ENCODE data around the gene PSMG3.

The PSMG3 gene

DNA sequence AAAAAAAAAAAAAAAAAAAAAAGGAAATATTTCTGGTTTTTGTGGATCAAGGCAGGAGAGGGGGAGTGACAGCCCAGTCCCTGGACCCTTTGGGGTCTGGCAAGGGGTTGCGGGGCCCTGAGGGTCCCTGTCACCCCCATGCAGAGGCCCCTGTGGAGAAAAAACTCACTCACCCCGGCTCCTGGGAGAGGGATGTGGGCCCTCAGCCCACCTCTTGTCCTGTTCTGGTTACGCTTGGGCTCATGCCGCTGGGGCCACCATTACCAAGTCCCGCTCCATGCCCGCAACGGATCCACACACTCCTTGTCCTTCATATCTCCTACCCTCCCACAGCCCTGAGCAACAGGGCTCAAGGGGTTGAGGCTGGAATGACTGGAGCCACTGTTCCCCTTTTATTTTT, 12.8 kb downstream of the PSMG3 start:
- DNase-seq, result no peak

DNA sequence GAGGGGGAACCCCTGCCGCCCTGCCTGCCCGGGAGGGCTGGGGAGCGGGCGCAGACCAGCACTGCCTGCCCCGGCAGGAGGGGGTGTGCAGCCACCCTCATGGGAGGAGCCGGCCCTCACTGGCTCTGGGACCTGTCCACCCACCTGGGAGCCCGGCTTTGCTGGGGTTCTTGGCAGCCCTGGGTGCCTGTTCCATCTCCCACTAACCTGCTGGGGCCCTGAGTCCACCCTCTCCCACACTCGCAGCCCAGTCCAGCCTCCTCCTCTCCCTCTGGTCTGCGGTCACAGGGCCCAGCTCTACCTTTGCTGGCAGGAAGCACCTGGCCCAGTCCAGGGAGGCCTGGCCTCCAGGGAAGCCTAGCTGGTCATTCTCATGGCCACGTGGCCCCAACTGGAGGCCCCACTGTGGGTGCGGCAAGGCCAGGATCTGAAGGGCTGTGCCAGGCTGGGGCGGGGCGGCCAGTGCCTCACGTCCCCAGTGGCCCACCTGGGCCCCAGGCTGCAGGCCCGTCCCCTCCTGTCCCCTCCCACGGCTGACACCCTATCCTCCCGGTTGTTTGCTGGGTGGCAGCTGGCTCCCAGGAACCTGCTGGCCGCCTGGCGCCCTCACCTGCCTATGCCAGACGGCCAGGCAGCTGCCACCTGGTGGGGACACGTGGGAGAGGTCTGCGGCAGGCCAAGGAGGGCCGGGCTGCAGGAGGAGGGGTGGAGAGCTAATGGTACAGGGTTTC, 13.9 kb downstream of the PSMG3 start, which contains the start of gene TMEM184A:
TMEM184A (minus strand) TSS at position 393 of the 731 bp plus-strand sequence. CDS start 721 bp downstream, outside the sequence.
- DNase-seq, result peak; percentile 92

DNA sequence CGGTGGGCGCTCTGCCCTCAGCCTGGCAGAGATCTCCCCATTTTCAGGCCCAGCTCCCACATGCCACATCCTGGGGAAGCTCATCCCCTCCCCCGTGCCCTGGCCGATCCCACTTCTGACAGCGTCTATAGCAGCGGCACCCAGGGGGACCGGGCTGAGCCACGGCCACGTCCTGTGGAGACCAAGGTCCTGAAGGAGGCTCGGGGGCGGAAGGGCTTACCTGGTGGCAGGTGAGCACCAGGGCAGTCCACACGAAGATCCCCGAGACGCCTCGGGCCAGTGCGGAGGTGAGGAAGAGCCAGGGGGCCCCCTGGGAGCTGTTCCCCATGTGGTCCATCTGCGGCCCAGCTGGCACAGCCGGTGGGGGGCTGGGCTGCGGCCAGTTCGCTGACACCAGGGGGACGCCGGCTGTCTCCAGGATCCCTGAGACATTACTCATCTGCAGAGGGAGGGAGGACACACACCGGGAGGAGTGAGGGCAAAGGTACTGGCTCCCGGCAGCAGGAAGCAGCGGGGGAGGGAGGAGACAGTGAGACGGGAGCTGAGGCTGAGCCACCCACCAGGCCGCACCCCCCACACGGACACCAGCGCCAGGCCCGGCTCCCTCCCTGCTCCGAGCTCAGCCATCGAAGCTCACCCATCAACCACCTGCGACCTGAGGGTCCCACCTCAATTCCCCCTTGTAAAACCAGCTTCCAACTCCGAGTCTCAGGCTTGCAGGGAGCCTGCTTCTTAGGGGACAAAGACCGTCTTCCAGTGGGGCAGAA, 14.6 kb downstream of the PSMG3 start:
- DNase-seq, result peak; percentile 59

DNA sequence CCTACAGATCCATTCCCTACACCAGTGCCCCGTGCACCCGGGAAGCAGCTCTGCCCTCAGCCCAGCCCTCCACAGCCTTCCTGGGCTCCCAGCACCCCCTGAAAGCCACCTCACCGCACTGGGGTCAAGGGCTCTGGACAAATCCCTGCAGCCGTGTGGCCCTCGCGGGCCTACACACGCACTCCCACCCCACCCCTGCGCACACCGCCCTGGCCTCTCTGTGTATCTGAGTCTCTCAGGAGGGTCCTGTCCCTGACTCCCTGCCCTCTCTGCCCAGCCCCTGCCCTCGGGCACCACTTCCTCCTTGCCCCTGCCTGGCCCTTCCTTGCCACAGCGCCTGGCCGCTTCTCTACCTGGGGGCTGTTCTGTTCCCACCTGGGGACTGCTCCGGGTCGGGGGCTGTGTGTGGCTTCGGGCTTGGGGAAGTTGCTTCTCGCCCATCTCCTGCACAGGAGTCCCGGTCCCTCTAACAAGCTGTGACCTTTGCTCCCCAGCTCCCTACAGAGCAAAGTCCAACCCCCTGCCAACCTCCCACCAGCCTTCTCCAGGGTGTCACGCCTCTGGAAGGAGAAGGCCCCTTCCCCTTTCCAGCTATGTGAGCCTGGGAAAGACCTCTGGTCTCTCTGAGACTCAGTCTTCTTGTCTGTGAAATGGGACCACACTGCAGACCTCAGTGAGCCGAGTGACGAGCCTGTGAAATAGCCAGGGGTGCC, 15.3 kb downstream of the PSMG3 start:
- no peak for DNase-seq

DNA sequence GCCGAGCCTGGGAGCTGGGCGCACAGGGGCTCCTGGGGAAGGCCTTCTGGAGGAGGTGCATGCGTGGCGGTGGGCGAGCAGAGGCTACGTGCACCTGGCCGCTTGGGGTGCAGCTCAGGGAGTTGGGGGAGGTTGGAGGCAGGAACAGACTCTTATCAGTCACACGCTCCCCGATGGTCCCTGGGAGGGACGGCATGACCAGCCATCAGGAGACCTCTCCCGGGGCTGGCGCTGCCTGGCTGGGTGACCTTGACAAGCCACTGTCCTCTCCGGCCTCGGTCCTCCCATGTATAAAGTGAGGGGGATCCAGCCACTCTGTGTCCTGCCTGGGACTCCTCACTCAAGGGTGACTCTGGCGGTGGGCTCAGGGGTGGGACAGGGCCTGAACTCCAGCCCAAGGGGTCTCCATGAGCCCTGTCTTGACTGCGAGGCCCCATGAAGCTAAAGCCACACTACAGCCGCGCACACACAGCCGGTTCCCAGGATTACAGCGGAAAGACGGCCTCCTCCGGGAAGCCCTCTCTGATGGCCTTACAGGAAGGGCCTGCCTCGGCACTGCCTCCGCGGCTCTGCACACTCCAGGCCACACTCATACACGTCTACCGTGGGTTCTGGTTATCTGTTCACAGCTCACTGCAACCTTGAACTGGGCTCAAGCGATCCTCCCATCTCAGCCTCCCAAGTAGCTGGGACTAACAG, 16.2 kb downstream of the PSMG3 start:
- DNase-seq, result no peak

DNA sequence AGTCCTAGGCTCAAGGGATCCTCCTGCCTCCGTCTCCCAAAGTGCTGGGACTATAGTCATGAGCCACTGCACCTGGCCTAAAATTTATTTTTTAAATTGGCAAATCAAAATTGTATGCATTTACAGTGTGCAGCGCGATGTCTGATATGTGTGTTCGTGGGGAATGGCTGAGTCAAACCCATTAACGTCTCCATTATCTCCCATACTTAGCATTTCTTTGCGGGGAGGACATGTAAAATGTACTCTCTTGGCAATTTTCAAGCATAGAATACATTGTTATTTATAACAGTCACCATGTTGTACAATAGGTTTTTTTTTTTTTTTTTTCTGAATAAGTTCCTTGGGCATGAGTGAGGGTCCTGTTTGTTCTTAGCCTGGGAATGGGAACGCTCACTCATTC, 17.6 kb downstream of the PSMG3 start:
- no peak for DNase-seq

DNA sequence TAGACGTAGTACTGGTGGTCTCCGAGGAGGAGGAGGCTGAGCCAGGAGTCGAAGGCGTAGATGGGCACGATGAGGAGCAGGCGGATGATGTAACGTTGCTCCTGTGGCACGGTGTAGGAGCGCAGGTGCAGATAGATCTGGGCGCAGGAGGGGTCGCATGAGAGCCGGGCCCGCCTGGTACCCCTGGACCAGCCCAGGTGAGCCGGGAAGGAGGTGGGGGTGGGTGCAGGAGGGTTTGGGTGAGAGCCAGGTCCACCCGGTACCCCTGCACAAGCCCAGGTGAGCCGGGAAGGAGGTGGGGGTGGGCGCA, 19.0 kb downstream of the PSMG3 start:
- DNase-seq, result no peak

DNA sequence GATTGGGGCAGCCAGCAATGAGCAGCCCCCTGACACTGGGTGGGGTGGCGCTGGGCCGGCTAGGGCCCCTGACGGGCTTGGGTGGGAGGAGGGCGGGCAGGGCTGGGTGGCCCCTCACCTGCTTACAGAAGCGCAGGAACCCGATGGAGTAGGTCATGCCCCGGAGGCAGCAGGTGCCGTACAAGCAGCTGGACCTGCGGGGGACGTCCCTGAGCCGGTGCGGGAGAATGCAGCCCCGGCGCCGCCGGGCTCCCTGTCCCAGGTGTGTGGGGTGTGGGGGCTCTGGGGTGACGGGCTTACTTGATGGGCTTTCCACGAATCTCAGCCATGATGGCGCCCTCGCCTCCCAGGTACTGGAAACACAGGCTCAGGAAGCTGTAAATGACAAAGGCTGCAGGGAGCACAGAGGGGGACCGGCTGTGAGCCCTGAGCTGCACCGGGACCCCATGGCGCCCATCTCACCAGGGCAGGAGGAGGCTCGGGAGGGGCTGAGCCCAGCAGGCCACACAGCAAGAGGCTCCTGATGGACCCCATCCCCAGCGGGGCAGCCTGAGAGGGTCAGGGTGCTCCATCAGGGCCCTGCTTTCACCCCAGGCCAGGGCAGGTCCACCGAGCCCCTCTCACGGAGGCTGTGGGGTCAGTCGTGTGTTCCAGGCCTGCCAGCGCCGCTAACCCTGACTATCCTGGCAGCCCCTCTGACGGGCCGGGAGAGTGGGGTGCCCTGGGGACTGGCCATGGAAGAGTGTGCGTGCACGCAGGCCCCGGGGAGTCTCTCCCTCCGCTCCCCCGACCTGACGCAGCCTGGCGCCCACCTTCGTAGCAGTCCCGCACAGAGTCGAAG, 19.6 kb downstream of the PSMG3 start:
- no peak for DNase-seq

DNA sequence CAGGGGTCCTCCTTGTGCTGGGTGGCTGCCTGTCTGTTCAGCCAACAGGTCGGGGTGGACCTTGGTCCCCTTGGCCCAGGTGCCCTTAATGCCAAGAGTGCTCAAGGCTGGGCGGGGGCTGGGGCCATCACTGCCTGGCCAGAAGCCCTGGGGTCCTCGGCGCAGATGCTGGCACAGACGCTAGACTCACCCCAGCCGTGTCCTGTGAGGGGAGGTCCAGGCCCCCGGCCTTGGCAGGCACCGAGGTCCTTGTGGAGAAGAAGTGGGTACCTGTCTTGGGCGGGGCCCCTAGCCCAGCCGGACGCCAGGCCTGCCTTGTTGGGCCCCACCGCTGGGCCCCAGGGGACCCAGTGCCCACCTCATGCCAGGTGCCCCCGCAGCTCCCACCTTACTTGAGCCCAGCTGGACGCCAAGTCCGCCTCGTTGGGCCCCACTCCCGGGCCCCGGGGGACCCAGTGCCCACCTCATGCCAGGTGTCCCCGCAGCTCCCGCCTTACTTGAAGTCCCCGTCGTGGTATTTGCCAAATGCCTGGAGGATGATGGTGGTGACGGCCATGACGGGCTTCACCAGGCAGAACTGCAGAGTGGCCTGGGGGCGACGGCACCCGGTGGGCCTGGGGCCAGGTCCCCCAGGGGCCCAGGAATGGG, 20.4 kb downstream of the PSMG3 start:
- DNase-seq, result no peak

DNA sequence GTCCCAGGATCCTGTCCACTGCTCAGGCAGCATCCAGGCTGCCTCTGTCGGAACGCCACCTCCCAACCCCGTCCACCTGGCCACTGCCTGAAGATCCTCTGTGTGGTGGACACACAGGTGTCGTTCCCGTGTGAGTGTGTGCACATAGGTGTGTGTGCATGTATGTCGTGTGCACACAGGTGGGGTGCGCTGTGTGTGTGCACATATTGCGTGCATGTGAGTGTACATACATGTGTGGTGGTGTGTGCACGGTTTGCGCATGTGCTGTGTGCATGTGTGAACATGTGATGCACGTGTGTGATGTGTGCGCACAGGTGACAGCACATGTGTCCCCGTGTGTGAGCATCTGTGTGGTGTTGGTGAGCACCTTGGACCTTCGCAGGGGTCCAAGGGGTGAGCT, 20.9 kb downstream of the PSMG3 start:
- DNase-seq, result no peak

DNA sequence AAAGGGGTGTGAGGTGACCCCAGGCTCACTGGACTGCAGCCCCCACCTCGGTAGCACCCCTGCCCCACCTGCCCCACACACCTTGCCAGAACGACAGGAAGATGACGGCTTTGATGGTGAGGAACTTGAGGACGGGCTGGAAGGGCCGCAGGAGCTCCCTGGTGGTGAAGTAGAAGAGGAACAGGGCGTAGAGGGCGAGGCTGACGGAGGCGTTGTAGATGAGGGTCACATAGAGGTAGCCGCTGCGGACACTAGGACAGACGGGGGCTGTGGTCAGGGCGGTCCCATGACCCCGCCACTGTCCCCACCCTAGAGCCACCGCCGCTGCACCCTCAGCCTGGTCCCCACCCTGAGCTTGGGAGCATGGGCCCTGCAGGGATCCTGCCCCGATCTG, 21.4 kb downstream of the PSMG3 start:
- no peak for DNase-seq

DNA sequence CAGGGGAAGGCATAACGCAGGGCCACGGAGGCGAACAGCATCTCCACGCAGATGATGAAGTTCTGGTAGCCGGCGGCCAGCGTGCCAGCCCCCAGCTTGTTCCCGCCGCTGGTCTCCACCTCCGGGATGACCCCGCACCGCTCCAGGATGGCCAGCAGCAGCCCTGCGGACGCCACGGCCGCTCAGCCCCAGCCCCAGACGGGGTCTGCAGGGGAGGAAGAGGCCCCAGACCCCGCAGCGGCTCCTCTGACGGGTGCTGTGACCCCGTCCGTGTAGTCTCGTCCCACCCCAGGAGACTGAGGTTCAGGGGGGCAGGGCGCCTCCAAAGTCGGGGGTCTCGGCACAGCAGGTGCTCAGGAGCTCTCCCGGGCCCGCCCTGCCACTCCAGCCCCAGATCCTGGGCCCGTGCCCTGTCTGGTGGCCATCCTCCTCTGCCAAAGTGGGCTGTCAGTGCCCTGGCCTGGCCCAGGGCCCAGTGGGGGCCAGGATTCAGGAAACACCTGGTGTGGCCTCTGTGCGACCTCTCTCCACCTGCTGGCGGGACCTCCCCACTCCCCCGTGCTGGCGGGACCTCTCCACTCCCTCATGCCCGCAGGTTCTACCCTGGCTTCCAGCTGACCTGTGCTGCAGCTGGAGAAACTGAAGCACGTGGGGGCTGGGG, 21.9 kb downstream of the PSMG3 start:
- DNase-seq, result no peak

DNA sequence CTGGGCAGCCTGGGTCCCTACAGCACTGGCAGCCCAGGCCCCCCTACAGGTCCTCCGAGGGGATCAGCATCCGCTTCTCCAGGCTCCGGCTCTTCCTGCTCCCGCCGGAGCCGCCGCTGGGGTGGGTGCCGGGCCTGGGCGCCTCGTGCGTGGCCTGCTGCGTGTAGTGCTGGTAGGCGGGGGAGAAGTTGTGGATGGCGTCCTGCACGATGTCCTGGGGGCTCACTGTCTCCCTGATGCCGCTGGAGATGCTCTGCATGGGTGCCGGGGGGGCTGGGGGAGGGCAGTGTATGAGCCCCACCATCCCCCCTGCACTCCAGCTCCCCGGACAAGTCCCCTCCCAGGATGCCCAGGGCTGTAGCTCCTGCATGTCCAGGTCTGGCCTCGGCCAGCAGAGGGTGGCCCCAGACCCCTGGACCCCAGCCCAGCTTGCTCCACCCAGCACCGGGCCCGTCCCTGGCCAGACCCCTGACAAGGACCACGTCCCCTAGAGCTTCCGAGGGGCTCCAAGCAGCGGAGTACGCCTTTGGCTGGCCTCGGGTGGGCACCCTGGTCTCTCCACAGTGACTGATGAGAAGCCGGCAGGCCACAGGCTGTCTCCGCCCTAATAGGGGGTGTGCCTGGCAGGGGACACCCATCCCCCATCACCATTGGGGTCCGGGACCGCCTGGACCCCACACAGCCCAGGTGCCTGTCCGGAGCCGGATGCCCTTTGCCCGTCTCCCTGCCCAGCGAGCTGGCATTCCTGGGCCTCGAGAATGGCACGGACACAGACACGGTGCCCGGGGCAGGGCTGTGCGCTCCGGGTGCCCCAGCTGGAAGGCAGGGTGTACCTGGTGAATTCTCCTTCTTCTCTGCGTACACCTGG, 22.7 kb downstream of the PSMG3 start:
- no peak for DNase-seq

DNA sequence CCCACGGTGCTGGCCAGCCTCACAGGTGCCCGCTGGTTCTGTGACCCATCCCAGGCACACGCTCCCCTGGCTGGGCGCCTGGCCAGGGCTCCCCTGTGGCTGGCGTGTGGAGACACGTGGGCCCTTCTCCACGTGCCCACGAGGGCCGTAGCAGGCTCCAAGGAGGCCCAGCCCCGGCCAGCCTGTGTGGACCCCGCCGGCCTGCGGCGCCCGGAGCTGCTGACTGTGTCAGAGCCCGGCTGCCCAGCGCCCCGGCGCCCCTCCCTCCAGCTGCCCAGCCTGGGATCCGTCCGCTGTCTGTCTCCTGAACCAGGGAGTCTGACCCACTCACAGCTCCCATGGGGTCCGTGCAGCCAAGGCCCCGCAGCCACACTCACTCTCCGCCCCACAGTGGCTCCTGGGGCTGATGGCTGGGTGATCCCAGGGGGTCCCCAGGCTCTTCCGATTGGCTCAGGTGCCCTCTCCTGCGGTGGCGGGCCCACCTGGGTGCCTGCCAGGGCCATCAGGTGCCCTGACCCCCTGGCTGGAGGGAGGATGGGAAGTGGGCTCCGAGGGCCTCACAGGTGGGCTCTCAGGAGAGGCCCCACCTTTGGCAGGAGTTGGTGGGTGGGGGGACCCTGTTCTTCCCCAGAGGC, 23.4 kb downstream of the PSMG3 start:
- DNase-seq, result no peak

DNA sequence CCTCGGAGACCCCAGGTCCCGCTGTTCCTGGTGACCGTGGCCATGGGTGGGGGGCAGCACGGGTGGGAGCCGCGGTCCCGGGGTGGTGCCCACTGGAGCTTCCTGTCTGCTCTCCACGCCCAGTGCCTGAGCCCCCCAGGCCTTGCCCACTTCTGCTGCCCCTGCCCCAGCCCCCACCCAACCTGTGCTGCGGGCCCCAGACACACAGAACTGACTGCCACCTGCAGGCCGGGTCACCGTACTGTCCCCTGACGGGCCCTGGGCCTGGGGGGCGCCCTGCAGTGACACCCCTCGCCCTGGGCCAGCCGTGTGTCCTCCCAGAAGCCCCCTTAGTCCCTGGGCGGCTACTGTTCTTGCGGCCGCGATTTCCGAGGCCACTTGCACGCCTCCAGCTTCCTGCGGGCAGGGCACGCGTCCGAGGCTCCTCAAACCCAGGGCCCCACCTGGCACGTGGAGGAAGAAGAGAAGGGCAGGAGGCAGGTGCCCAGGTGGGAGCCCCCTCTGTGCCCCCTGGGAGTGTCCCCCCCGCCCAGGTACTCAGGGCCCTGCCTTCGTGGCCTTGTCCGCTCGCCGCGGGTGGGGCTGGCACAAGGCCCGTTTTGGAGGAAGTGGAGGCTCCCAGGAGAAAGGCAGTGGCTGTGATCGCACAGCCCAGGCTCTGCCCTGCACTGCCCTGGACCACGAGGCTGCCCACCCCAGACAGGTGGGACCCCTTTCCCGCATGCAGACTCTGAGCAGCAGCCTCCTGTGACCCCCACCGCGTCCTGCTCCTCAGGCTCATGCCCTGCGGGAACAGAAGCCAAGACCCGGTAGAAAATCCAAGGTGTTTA, 24.2 kb downstream of the PSMG3 start:
- DNase-seq, result no peak

DNA sequence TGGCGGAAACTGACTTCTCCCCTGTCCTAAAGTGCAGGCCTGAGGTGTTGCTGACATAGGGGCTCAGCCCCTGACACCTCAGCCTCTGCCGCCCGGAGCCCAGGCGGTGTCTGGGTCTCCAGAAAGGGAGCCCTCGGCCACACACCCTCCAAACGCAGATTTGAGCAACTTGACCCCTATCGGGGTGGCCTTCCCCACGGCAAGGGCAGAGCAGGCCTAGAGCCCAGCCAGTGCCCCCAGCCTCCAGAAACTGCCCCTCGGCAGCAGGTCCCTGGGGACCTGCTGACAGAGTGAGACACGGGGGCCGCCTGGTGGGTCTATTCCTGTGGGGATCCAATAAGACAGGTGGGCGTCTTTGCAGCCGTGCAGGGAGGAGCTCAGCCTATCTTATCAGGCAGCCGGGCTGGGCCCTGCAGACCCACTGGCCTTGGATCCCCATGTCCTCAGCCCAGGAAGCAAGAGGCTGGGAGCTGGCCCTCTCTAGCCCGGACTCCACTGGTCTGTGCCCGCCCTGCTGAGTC, 24.9 kb downstream of the PSMG3 start:
- no peak for DNase-seq

DNA sequence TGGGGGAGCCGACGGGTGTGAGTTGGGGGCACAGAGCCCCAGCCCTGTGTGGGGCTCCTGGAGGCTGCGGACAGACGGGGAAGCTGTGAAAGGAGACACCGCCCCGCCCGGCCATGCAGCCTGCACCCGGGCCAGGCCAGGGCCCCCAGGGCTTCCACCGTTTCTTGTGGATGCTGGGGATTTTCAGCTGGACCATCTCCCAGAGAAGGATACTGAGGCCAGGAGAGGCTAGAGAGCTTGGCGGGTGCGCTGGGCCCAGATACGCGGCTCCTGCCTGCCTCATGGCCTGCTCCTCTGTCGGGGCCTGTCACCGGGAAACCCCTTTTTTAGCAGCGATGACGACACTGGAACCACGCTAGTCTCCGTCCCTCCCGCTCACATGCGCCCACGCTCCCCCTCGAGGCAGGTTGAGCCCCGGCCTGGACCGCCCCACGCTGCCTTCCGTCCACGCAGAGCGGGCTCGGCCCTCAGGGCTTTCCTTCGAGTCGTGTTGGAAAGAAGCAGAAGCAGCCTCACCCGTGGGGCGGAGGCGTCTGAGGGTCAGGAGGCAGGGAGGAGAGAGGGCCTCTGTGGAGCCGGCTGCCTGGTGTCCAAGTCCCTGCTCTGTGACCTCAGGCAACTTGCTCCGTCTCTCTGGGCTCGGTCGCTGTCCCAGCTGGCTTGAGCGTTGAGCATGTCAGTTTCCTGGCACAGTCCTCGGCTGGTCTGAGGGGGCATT, 25.5 kb downstream of the PSMG3 start:
- DNase-seq, result no peak

DNA sequence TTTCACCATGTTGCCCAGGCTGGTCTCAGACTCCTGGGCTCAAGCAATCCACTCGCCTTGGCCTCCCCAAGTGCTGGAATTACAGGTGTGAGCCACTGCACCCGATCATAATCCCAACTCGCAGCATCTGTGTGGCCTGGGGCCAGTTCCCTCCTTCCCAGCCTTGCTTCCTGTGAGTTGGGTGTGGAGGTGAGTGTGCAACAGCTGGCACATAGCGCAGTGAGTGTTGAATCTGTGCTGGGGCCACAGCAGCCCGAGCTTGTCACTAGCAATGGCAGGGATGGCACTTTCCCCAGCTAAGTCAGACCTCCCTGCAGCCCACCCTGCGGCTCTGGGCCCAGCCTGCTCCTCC, 26.0 kb downstream of the PSMG3 start:
- DNase-seq, result no peak

Measured in NCI-H2107 (cell line).